HepG2 (cell line): ENCODE data around the gene C14orf93. TPM values are rescaled to one million over a fixed set of nuclear protein-coding genes. Genes with fewer than 3 reads are reported as not detected.

Experiments
- ATRX ChIP-seq: sonication (generic); formaldehyde crosslinking; IDR thresholded peaks from 2 replicates; pipeline ENCODE4 v1.4.0; 2020; ENCODE audit warnings: missing genetic modification reagents, borderline replicate concordance
- GABPB1 ChIP-seq: IDR thresholded peaks from 2 replicates; pipeline ENCODE4 v1.6.1; 2016; ENCODE audit warnings: mild to moderate bottlenecking, missing genetic modification reagents, moderate library complexity, missing compliant biosample characterization
- GPBP1L1 ChIP-seq: sonication (generic); formaldehyde crosslinking; IDR thresholded peaks from 2 replicates; pipeline ENCODE4 v1.5.0; 2020; ENCODE audit warnings: mild to moderate bottlenecking, missing genetic modification reagents
- JUND ChIP-seq: sonication (generic); formaldehyde crosslinking; IDR thresholded peaks from 2 replicates; pipeline ENCODE4 v1.8.0; 2022; ENCODE audit warnings: mild to moderate bottlenecking, missing genetic modification reagents
- MIER2 ChIP-seq: IDR thresholded peaks from 2 replicates; pipeline ENCODE4 v1.6.1; 2016; ENCODE audit warnings: missing biosample characterization, missing genetic modification reagents
- NR0B2 ChIP-seq: sonication (generic); formaldehyde crosslinking; IDR thresholded peaks from 2 replicates; pipeline ENCODE4 v1.4.0; 2020; ENCODE audit warnings: mild to moderate bottlenecking, missing genetic modification reagents
- REL ChIP-seq: sonication (generic); formaldehyde crosslinking; conservative IDR thresholded peaks from 2 replicates; pipeline ENCODE4 v1.8.0; 2022; ENCODE audit warnings: mild to moderate bottlenecking, missing genetic modification reagents, moderate library complexity
- RELA ChIP-seq: sonication (generic); formaldehyde crosslinking; IDR thresholded peaks from 2 replicates; pipeline ENCODE4 v1.4.0; 2020; ENCODE audit warnings: missing genetic modification reagents
- SP5 ChIP-seq: IDR thresholded peaks from 2 replicates; pipeline ENCODE4 v1.6.1; 2016; ENCODE audit warnings: low read depth, borderline replicate concordance
- ZBTB10 ChIP-seq: sonication (generic); formaldehyde crosslinking; IDR thresholded peaks from 2 replicates; pipeline ENCODE4 v1.4.0; 2020; ENCODE audit warnings: missing genetic modification reagents, borderline replicate concordance
- ZBTB25 ChIP-seq: IDR thresholded peaks from 2 replicates; pipeline ENCODE4 v1.6.1; 2018; ENCODE audit warnings: missing genetic modification reagents
- ZNF142 ChIP-seq: sonication (generic); formaldehyde crosslinking; IDR thresholded peaks from 2 replicates; pipeline ENCODE4 v1.4.0; 2020; ENCODE audit warnings: missing genetic modification reagents
- ZNF225 ChIP-seq: sonication (generic); formaldehyde crosslinking; IDR thresholded peaks from 2 replicates; pipeline ENCODE4 v1.4.0; 2020; ENCODE audit warnings: mild to moderate bottlenecking, missing genetic modification reagents
- ZNF678 ChIP-seq: sonication (generic); formaldehyde crosslinking; IDR thresholded peaks from 2 replicates; pipeline ENCODE4 v1.4.0; 2020; ENCODE audit warnings: mild to moderate bottlenecking, missing genetic modification reagents
- ZNF784 ChIP-seq: sonication (generic); formaldehyde crosslinking; IDR thresholded peaks from 2 replicates; pipeline ENCODE4 v1.5.1; 2020; ENCODE audit warnings: missing genetic modification reagents, mild to moderate bottlenecking, borderline replicate concordance
- ZNF850 ChIP-seq: sonication (generic); formaldehyde crosslinking; conservative IDR thresholded peaks from 2 replicates; pipeline ENCODE4 v1.9.0; 2021; ENCODE audit warnings: mild to moderate bottlenecking, missing genetic modification reagents
- polyA plus RNA-seq, 8 experiments: library from polyadenylated mRNA; depleted of rRNA in 3 of 8; stranded (reverse) in 7 of 8; unstranded in 1 of 8; fragments of >200 nt; fragmentation: Illumina TruSeq in 4 of 8; extraction: Trizol in 4 of 8; gene quantifications; 2 replicates each; pipeline versions ENCODE4 v1.2.1 to v1.2.3, GENCODE V29; 2011 to 2016; ENCODE audit warnings: low read depth in 4 of 8, missing spikeins in 1 of 8, mixed read lengths in 1 of 8; ENCODE audit not compliant: insufficient read depth in 1 of 8
- total RNA-seq, 5 experiments: library from RNA; depleted of rRNA; stranded (reverse); fragments of >200 nt; fragmentation: Illumina TruSeq; extraction: Trizol; gene quantifications; 2 replicates each; pipeline ENCODE4 v1.2.3, GENCODE V29; 2016; ENCODE audit warnings: low read depth in 1 of 5

C14orf93 gene
- total and polyA plus RNA-seq, 2 of the 13 experiments (the other 11 are each of a cell fraction or from before 2014, with no cell fraction given), result 11.4 to 22.5 TPM

GRCh38 chr14:22973217-22974032, 36.5 kb downstream of the C14orf93 start (continued):
- TF ChIP-seq ZNF784 (no peak), ZBTB10 (no peak), SP5 (CRISPR knock-in tag) (no peak), MIER2 (CRISPR knock-in tag) (0 out of 2 replicates have a peak, but pooled peaks have one; percentile 28), ZNF678 (CRISPR knock-in tag) (no peak; the same call in 1 of the 2 replicates), JUND (CRISPR knock-in tag) (no peak), ZNF850 (CRISPR knock-in tag) (no peak), ZNF225 (CRISPR knock-in tag) (peak; percentile 55; the same call in 1 of the 2 replicates), ZBTB25 (no peak), GPBP1L1 (CRISPR knock-in tag) (no peak), RELA (peak; percentile 63), ZNF142 (CRISPR knock-in tag) (no peak), NR0B2 (CRISPR knock-in tag) (no peak), REL (CRISPR knock-in tag) (no peak), ATRX (CRISPR knock-in tag) (no peak; the same call in 1 of the 2 replicates), GABPB1 (CRISPR knock-in tag) (peak; percentile 46; the same call in 1 of the 2 replicates)
